NCI-H1436 (cell line): ENCODE data around the gene GRIK2.

ENCODE experiments used
- DNase-seq: peaks from one replicate; lab custom pipeline; 2025; lab: John Stamatoyannopoulos, UW

GRIK2 gene

DNA sequence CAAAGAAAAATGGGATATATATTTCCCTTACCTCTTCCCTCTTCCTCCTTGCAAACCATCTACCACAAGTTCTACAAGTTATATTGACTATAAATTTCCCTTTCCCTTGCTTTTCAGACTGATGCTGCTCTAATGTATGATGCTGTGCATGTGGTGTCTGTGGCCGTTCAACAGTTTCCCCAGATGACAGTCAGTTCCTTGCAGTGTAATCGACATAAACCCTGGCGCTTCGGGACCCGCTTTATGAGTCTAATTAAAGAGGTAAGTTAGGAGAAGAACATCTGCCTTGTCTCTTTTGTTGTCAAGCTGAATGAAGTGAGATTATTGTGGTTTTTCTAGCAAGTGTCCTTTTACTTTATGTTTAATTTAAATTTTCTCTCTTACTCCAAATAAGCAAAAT, 406.0 kb downstream of the GRIK2 start:
- no peak for DNase-seq

DNA sequence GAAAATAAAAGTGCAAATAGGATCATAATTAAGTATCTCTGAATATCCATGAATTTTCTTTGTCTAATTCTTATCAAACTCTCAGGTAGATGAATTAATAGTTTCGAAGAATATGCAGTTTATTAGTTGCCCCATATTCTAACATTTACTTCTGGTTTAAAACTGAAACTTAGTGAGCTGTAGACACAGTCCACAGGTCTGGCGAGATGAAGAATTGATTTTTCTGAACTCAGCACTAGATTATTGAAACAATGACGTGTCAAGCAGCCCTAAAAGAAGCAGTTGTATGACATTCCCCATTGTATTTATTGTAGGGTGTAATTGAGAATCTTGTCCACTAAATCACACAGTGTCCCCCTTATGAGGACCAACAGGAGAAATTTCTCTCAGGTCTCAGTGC, 407.1 kb downstream of the GRIK2 start:
- no peak for DNase-seq

DNA sequence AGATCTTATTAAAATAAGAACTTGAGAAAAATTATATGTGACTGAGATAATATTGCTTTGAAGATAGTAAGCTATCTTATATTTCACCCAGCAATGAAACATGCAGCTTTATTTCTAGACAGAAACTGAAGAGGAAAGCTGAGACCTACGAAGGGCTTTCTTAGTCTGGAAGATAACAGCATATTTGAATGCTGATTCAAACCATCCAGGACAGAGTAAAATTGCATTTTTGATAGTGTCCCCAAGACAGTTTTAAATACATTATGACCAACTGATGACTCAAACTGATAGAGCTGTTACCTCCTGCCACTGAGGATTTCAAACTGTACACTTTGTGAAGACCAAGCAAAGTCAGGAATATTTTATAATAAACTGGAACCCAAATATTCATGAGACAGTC, 409.6 kb downstream of the GRIK2 start:
- DNase-seq, result no peak

DNA sequence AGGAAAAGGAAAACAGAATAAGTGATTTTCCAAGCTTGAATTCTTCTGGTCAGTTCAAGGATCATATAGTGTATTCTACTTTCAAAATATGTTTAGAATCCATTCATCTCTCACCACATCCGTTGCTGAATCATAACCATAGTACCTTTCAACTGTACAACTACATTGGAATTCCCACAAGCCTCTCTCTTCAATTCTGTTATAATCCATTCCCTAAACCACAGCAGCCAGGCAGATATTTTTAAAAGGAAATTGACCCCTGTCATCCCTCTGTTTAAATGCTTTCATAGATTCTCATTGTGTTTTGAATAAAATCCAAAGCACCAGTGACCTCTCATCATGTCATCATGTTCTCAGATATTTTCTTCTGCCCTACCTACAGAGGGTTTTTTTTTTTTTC, 412.7 kb downstream of the GRIK2 start:
- DNase-seq, result no peak

DNA sequence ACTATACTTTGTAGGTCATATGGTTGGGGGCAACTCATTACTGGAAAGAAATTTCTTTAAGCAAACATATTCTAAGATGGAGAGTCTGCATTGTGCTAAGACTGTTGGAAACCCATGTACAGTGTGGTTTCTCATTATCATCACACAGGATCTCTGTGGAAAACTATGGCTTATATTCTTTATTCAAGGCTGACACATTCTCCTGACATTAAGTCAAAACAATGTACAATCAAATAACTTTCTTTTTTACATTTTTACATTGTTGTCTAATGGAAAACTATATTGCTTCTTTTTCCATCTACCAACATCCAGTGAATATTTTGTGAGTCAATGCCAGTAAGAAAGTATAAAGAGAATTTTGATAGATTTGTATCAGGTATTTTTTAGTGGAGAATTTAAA, 417.6 kb downstream of the GRIK2 start:
- no peak for DNase-seq

DNA sequence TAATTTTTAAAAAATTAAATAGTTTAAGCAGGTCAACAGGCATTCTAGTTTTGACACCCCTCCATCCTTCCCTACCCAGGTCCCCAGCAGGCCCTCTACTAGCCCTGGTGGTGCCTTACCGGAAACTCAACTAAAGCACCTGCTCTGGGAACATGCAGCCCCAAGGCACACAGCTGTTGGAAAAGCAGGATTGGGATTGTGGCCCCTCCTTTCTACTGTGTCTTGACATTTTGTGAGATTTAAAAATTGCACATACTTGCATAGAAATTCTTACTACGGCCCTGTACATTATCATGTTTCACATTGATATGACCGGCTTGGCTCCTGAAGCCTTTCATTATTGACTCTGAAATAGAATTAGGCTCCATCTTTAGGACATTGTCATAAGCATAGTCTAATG, 423.2 kb downstream of the GRIK2 start:
- DNase-seq, result no peak

DNA sequence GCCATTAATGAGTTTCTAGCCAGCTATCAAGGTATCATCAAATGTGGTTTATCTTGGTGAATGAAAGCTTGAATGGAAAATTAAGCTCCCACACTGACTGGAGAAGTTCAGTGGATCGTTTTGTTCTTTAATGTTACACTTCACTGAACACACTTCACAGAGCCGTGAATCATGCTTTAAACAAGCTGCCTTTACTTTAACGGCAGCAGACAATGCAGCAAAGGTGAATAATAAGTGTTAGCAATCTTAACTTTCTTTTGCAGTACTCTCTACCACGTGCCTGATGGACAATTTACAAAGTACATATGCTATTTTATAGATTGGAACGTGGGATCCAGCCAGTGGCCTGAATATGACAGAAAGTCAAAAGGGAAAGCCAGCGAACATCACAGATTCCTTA, 424.5 kb downstream of the GRIK2 start:
- DNase-seq, result no peak

DNA sequence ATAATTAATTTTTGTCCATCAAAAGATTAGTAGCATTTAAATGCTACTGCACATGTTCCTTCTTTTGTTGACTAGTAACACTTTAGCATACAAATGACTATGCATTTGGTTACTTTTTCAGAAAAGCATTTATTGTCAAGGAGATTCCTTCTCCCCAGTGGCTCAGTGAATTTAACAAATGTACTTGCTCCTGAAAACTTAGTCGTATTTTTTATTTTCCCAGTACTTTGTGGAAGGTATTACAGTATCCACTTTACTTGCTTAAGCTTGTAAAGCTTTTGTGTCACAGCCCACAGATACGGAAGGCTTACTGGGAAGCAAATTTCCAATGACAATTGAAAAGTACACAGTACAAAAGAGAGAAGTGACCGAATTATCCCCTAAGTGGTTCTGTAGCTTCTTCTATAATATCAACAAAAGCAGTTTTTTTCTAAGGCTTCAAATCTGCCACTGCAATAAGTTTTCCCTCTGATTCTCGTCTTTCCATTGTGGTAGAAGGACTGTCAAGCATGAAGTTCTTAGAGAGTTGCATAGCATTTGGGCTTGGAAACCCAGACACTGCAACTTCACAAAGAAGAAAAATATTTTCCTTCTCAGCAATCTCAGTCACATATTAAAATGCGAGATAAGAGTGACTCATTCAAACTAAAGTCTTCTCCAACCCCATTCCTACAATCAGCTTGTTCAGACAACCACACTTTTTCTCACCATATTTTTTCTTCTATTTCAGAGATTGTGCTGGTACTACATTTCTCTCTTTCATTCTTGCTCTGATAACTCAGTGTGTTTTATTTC, 431.2 kb downstream of the GRIK2 start:
- DNase-seq, result no peak

DNA sequence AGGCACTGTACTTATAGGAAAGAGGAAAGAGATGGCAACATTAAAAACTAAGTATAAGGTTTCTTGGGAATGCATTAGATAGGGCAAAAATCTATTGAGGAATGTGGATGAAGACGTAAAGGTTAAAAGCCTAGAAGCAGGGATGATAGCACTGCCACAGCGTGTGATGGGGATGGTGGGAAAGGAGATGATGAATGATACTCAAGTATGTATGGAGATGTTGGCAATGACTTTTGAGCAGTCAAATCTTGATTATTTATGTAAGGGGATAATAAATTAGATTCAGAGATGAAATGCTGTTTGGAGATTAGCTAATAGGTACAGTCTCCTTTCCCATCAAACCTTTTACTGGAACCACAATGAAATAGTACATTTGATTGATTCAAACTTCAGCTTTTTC, 432.8 kb downstream of the GRIK2 start:
- no peak for DNase-seq

DNA sequence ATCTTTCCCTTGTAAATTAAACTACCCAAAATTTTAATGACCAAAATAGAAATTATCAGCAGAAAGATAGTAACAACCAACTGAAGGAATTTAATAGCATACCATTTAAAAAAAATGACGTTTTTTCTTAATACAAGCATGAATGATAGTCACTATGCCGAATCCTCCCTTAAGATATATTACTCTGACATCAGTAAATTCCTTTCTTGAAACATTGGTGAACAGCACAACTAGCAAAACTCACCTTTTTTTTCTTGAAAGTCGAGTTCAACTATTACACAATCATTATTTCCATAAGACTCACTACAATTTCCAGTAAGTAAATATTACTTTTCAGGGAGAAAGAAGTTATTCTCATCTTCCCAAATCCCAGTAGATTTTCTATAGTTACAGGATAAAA, 433.2 kb downstream of the GRIK2 start:
- DNase-seq, result no peak

DNA sequence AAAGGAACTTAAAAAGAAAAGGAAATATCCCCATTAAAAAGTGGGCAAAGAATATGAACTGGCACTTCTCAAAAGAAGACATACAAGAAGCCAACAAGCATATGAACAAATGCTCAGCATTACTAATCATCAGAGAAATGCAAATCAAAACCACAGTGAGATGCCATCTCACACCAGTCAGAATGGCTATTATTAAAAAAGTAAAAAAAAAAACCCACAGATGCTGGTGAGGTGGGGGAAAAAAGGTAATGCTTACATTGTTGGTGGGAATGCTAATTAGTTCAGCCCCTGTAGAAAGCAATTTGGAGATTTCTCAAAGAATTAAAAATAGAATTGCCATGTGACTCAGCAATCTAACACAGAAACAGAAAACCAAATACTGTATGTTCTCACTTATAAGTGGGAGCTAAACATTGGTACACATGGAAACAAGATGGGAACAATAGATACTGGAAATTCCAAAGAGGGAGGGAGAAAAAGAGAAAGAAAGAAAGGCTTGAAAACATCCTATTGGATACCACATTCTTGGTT, 437.1 kb downstream of the GRIK2 start:
- DNase-seq, result no peak

DNA sequence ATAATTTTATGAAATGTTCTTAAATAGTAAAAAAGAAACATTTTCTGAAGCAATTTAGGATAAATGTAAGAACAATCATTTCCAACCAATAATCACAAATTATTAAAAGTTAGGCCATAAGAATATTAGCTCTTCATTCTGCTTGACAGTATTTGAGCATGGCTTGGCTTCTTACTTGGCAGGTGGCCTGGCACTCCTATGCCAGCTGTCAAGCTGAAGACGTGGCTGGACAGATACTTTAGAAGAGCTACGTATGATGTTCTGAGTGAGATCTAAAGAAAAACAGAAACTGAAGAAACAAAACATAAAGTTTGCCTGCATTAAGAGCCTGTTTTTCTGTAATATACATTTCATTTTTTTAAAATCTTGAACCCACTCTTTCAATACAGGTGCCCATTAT, 438.9 kb downstream of the GRIK2 start:
- DNase-seq, result no peak

DNA sequence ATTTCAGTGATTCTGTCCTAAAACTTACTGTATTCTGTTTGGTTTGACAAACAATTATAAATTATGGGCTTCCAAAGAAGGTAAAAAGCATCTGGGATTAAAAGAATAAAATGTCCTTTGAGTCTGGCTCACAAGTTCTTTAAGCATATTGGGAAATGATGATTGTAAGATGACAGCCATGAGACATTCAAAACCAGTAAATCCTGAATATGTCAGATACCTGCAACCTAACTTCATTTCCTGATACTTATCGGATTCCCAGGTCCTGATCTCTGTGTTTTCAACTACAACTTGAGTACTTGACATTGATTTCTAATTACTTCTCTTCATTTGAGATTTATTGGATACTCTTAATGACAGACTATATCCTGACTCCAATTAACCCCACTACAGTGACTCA, 446.6 kb downstream of the GRIK2 start:
- no peak for DNase-seq

DNA sequence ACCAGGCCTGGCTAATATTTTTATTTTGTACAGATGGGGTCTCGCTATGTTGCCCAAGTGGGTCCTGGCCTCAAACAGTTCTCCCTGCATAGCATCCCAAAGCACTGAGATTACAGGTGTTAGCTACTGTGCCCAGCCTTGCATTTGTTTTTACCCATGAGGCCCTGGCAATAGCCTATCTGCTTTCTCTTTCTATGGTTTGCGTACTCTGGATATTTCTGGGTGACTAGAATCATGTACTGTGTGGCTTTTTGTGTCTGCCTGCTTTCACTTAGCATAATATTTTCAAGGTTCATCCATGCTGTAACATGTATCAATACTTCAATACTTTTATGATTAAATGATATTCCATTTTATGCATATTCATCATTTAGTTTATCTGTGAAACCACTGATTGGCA, 451.7 kb downstream of the GRIK2 start:
- DNase-seq, result no peak

DNA sequence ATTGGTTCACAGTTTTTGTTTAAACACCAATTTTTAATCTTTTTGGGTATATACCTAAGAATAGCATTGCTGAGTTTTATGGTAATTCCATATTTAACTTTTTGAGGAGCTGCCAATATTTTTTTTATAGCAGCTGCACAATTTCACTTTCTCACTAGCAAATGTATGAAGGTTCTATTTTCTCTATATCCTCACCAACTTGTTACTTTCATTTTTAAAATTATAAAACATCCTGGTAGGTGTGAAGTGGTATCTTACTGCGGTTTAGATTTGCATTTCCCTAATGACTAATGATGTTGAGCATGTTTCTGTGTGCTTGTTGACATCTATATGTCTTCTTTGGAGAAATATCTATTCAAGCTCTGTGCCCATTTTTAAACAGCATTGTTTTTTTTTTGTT, 452.1 kb downstream of the GRIK2 start:
- DNase-seq, result no peak

DNA sequence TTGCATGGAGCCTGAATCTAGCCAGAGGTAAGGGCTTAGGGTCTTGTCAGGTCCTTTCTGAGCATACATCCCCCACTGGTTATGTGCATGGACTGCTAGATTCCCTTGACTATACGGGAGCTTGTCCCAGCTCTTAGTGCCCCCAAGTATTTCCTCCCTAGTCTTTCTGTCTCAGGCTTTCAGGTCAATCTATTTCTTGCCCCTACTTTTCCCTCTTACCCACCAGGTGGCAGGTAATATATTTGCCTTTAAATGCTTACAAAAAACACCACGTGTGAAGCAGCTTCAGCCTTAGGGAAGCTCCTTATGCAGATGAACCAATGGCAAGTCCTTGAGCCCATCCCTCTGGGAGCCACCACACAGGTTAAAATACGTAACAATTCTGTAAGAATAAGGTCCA, 454.2 kb downstream of the GRIK2 start:
- no peak for DNase-seq

DNA sequence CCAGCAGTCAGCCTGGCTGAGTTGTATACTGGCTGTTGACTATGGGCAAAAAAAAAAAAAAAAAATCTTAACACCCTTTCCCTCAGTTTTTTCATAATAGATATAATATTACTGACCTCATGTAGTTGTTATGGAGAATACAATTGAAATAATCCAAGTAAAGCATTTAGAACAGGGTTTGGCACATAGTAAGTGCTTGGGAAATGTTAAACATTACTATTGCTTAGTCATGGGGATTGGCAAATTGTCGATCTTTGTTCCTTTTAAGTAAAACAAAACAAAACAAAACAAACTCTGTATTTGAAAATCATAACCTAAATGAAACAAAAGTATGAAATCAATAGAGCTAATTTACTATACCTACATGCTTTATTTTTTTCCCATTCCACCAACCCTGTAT, 458.4 kb downstream of the GRIK2 start:
- DNase-seq, result no peak

DNA sequence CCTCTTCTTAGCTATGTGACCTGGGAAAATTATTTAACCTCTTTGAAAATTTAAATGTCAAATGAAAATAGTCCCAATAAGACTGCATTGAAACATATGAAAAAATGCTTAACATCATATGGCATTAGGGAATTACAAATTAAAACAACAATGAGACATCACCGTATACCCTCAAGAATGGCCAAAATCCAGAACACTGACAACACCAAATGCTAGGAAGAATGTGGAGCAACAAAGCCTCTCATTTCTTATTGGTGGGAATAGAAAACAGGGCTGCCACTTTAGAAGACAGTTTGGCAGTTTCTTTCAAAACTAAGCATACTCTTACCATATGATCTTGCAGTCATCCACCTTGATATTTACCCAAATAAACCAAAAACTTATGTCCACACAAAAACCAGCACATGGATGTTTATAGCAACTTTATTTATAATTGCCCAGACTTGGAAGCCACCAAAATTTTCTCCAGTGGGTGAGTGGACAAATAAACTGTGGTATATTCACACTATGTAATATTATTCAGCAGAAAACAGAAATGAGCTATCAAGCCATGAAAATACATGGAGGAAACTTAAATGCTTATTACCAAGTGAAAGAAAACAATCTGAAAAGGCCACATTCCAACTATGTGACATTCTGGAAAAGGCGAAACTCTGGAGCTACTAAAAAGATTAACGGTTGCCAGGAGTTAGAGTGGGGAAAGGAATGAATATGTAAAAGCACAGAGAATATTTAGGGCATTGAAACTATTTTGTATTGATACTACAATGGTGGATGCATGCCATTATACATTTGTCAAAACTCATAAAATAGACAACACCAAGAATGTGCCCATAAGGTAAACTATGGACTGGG, 459.9 kb downstream of the GRIK2 start:
- no peak for DNase-seq

DNA sequence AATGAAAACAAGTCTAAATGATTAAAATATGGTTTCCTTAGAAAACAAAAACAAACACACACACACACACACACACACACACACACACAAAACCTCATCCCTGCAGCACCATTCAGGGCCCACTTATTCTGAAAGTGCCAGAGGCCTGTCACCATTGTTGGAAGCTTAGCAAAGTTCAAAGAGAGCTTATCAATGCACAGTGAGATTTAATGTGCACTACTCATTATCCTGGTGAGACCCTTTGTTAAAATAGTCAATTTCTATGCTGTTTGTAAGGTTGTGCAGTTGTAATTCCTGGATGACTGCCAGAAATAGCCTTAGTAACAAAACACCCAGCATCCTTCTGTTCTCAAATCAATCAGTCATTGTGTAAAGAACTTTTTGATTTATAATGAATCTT, 482.9 kb downstream of the GRIK2 start:
- DNase-seq, result peak; percentile 1

DNA sequence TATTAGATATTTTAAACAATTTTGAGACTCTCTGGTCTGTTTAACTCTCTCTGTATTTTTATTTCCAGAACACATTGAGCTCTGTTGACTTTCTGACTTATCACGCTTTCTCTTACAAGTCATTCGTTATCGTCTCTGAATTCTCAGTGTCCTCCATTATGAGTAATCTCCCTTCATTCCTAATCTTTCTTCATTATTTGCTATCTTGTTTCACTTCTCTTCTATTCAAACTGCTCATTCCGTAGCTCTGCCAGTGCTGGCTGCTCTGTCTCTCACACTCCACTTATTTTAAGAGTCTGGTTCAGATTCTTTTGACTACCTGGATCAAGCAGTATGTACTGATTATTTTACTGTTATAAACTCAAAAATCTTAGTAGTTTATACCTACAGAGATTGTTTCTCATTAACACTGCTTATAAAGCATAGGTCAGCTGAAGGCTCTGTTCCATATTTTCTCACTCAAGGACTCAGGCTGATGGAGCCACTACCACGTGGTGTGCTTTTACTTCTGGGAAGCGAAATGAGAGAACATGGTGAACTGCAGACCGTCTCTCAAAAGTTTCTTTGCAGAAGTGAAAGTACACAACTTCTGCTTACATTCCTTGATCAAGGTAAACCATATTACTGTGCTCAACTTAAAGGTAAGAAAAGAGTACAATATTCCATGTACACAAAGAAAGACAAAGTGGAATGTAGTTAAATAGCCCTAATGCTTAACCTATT, 485.2 kb downstream of the GRIK2 start:
- no peak for DNase-seq

DNA sequence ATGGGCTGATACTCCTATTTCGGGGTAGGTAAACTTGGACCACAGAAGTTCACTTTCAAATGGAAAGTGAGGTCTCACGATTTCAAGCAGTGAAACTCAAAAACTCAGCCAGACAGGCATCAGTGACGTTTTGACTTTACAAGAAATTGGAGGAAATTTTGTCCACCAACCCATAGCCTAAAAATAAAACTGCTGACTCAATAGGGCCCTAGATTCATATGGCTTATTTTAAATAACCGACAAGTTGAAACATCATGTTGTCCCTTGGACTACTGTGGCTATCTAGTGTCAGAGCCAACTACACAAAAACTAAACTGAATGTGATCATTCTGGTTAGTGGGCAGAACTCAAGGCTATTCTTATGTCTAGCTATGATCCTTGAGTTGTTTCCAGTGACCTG, 486.3 kb downstream of the GRIK2 start:
- DNase-seq, result no peak

DNA sequence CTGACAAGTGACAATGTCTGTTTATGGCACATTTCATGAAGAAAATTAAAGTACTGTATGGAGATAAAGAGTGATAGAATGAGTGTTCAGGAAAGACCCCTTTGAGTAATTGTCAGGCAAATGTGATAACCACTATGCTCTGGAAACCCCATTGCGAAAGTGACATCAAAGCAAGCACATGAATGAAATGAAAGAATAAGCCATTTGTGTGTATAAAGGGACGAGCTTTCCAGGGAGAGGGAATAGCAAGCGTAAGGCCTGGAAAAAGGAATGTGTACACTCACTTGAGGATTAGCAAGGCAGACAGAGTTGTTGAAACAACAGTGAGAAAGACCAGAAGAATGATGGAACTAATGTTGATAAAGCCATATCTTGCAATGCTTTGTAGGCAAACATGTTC, 490.0 kb downstream of the GRIK2 start:
- DNase-seq, result no peak

DNA sequence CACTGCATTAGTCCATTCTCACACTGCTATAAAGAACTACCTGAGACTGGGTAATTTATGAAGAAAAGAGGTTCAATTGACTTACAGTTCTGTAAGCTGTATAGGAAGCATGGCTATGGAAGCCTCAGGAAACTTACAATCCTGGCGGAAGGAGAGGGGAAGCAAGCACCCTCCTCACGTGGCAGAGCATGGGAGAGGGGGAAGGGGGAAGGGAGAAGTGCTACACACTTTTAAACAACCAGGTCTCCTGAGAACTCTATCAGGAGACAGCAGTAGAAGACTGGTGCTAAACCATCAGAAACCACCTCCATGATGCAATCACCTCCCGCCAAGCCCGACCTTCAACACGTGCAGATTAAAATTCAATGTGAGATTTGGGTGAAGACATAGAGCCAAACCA, 494.0 kb downstream of the GRIK2 start:
- no peak for DNase-seq
